CD14-positive monocyte (primary cell): ENCODE data around the gene CCDC85C. TPM values are rescaled to one million over a fixed set of nuclear protein-coding genes. Genes with fewer than 3 reads are reported as not detected.

Source experiments
- DNase-seq, 3 donors: peaks; one replicate each; pipeline ENCODE4 v3.0.0-alpha.2; 2011 to 2022
- H2AFZ ChIP-seq: 2 replicates; pipeline ENCODE4 v1.6.0; 2012; ENCODE audit warnings: mild to moderate bottlenecking, low read depth, low read length, inconsistent platforms; ENCODE audit not compliant: insufficient read depth, poor library complexity, severe bottlenecking
- H3K27ac ChIP-seq, 2 donors: 1 replicate in 1 of 2; 2 replicates in 1 of 2; pipeline ENCODE4 v1.5.1; 2012 to 2013; ENCODE audit warnings: low read length in 2 of 2, control low read depth in 1 of 2, inconsistent platforms in 1 of 2, low read depth in 1 of 2, mild to moderate bottlenecking in 1 of 2
- H3K27me3 ChIP-seq, 2 donors: one replicate each; pipeline versions ENCODE4 v1.6.0 to v1.6.1; 2011 to 2013; ENCODE audit warnings: low read length in 2 of 2; ENCODE audit not compliant: control insufficient read depth in 2 of 2, insufficient read depth in 2 of 2
- H3K36me3 ChIP-seq, 2 donors: replicated peaks in 1 of 2; 1 replicate in 1 of 2; 2 replicates in 1 of 2; pipeline versions ENCODE4 v1.5.1 to v1.6.1; 2012 to 2013; ENCODE audit warnings: low read length in 2 of 2, control low read depth in 1 of 2, inconsistent platforms in 1 of 2, mild to moderate bottlenecking in 1 of 2; ENCODE audit not compliant: insufficient read depth in 2 of 2, control insufficient read depth in 1 of 2
- H3K4me1 ChIP-seq, 2 donors: 1 replicate in 1 of 2; 2 replicates in 1 of 2; pipeline versions ENCODE4 v1.5.1 to v1.6.1; 2012 to 2013; ENCODE audit warnings: low read length in 2 of 2, control low read depth in 1 of 2, inconsistent platforms in 1 of 2, mild to moderate bottlenecking in 1 of 2, moderate library complexity in 1 of 2; ENCODE audit not compliant: insufficient read depth in 2 of 2, control insufficient read depth in 1 of 2
- H3K4me2 ChIP-seq: replicated peaks from 2 replicates; pipeline ENCODE3; 2012; ENCODE audit warnings: low read length, moderate library complexity, mild to moderate bottlenecking; ENCODE audit not compliant: poor library complexity, severe bottlenecking; ENCODE audit errors: extremely low read depth
- H3K4me3 ChIP-seq, 3 experiments: fragments of 200-600 bp in 1 of 3; sonication (generic) in 1 of 3; replicated peaks in 1 of 3; 1 replicate in 2 of 3; 2 replicates in 1 of 3; pipeline ENCODE4 v1.5.1; 2011 to 2013; ENCODE audit warnings: low read length in 3 of 3, mild to moderate bottlenecking in 3 of 3, control low read depth in 2 of 3, low read depth in 2 of 3, inconsistent platforms in 1 of 3, moderate library complexity in 1 of 3
- H3K79me2 ChIP-seq: 2 replicates; pipeline ENCODE4 v1.6.0; 2012; ENCODE audit warnings: mild to moderate bottlenecking, control low read depth, inconsistent platforms, low read length, moderate library complexity; ENCODE audit not compliant: insufficient read depth
- H3K9ac ChIP-seq: 2 replicates; pipeline ENCODE4 v1.6.0; 2017; ENCODE audit warnings: low read length, mild to moderate bottlenecking; ENCODE audit not compliant: insufficient read depth, poor library complexity, severe bottlenecking
- H3K9me3 ChIP-seq, 2 donors: replicated peaks in 1 of 2; 1 replicate in 1 of 2; 2 replicates in 1 of 2; pipeline versions ENCODE4 v1.5.1 to v1.6.1; 2012 to 2013; ENCODE audit warnings: low read length in 2 of 2, control low read depth in 1 of 2; ENCODE audit not compliant: control insufficient read depth in 1 of 2, insufficient read depth in 1 of 2
- H4K20me1 ChIP-seq: 2 replicates; pipeline ENCODE4 v1.6.0; 2012; ENCODE audit warnings: mild to moderate bottlenecking, low read length, control low read depth, moderate library complexity; ENCODE audit not compliant: insufficient read depth
- H3K27ac Mint-ChIP-seq, 7 donors: one replicate each; pipeline ENCODE4 v1.8.0; 2020; ENCODE audit warnings: mild to moderate bottlenecking in 7 of 7, mixed read lengths in 7 of 7, moderate library complexity in 6 of 7, inconsistent platforms in 2 of 7
- H3K27me3 Mint-ChIP-seq, 3 donors: one replicate each; pipeline ENCODE4 v1.8.0; 2021 to 2022; ENCODE audit warnings: low read depth in 3 of 3, mild to moderate bottlenecking in 3 of 3, mixed read lengths in 3 of 3, moderate library complexity in 3 of 3, inconsistent platforms in 1 of 3
- H3K36me3 Mint-ChIP-seq, 2 donors: one replicate each; pipeline ENCODE4 v1.8.0; 2020; ENCODE audit warnings: mixed read lengths in 2 of 2, inconsistent platforms in 1 of 2, mild to moderate bottlenecking in 1 of 2
- H3K4me1 Mint-ChIP-seq: one replicate; pipeline ENCODE4 v1.8.0; 2020; ENCODE audit warnings: mild to moderate bottlenecking, mixed read lengths
- H3K4me3 Mint-ChIP-seq, 2 donors: one replicate each; pipeline ENCODE4 v1.8.0; 2020; ENCODE audit warnings: mild to moderate bottlenecking in 2 of 2, mixed read lengths in 2 of 2, moderate library complexity in 1 of 2
- H3K9me3 Mint-ChIP-seq, 7 donors: one replicate each; pipeline ENCODE4 v1.8.0; 2020 to 2022; ENCODE audit warnings: mixed read lengths in 7 of 7, mild to moderate bottlenecking in 6 of 7, moderate library complexity in 6 of 7, inconsistent platforms in 2 of 7
- WGBS: methylation state at CpG from one replicate; pipeline ENCODE4 v1.1.5; 2013; ENCODE audit warnings: missing lambda C conversion rate; ENCODE audit not compliant: insufficient coverage; 5-methylcytosine and 5-hydroxymethylcytosine counted together
- intact Hi-C, 2 donors: fragments of 100-400 bp; cut with micrococcal nuclease; formaldehyde crosslinking; loops; one replicate each; pipeline versions ENCODE4 v1.15.0 to v1.15.1; 2023
- polyA plus RNA-seq, 3 donors: library from polyadenylated mRNA; depleted of rRNA in 1 of 3; unstranded in 2 of 3; stranded (reverse) in 1 of 3; fragments of 300-500 nt in 2 of 3; fragments of >200 nt in 1 of 3; fragmentation: Illumina TruSeq in 2 of 3; gene quantifications; 1 replicate in 2 of 3; 2 replicates in 1 of 3; pipeline ENCODE4 v1.2.3, GENCODE V29; 2012 to 2021
- TF ChIP-seq, protein P1 (sequence below): fragments of 200-600 bp; IDR thresholded peaks from one replicate; pipeline ENCODE4 v1.8.0; 2022; ENCODE audit warnings: antibody characterized with exemption, mild to moderate bottlenecking

The CCDC85C gene
- polyA plus RNA-seq, 3 donors = under 0.01 to 0.03 TPM; not detected in 1

DNA sequence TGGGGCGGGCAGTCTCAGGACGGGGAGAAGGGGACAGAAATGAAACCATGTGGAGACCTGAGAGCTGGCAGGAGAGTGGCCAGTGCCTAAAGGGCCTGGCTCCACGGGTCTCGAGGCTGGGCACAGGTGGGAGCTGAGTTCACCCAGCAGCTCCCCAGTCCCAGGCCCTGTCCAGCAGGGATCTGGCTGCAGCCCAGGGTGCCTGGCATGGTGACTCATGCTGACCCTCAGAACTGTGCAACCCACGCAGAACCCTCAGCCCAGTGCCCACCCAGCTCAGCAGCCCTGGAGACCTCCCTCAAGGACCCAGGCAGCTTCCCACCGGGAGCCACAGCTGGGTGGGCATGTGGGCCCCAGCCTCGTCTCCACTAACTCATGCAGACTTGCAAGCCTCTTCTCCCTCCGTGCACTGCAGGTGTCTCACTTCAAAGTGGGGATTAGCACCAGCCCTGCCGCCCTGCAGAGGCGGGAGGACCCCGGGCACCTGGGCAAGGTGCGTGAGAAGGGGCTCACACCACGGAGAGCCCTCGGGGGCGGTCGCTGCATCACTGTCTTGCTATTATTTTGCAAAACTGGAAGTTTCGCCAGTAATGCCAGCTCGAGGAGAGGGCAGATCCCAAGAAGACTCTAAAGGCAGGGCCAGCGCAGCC is 76.5 kb downstream of the CCDC85C start:
- no peak overlapping the region for H3K4me3 Mint-ChIP-seq
- TF ChIP-seq, protein P1, sequence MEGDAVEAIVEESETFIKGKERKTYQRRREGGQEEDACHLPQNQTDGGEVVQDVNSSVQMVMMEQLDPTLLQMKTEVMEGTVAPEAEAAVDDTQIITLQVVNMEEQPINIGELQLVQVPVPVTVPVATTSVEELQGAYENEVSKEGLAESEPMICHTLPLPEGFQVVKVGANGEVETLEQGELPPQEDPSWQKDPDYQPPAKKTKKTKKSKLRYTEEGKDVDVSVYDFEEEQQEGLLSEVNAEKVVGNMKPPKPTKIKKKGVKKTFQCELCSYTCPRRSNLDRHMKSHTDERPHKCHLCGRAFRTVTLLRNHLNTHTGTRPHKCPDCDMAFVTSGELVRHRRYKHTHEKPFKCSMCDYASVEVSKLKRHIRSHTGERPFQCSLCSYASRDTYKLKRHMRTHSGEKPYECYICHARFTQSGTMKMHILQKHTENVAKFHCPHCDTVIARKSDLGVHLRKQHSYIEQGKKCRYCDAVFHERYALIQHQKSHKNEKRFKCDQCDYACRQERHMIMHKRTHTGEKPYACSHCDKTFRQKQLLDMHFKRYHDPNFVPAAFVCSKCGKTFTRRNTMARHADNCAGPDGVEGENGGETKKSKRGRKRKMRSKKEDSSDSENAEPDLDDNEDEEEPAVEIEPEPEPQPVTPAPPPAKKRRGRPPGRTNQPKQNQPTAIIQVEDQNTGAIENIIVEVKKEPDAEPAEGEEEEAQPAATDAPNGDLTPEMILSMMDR = no peak
- Histone ChIP-seq H3K4me2 (no peak overlapping the region), H2AFZ (no peak overlapping the region), H3K4me1 (no peaks in the 10 kb centered on the region), H4K20me1 (no peaks in the 10 kb centered on the region), H3K9ac (no peak overlapping the region), H3K79me2 (no peaks in the 10 kb centered on the region), H3K27me3 (no peaks in the 10 kb centered on the region), H3K9me3 (no peaks in the 10 kb centered on the region), H3K36me3 (no peaks in the 10 kb centered on the region), H3K4me3 (no peak overlapping the region), H3K27ac (no peak overlapping the region)
- H3K9me3 Mint-ChIP-seq = no peaks in the 10 kb centered on the region
- no peak overlapping the region for H3K27ac Mint-ChIP-seq
- H3K4me1 Mint-ChIP-seq = peaks cover under 1% of the 10 kb centered on the region
- 84% methylated on average over 18 of the region's 19 CpGs for WGBS
- no peak for DNase-seq
- intact Hi-C loops = no loop called here
- peaks cover 0 to 5% (median 1%) of the 10 kb centered on the region in 3 donors for H3K27me3 Mint-ChIP-seq
- no peaks in the 10 kb centered on the region for H3K36me3 Mint-ChIP-seq

DNA sequence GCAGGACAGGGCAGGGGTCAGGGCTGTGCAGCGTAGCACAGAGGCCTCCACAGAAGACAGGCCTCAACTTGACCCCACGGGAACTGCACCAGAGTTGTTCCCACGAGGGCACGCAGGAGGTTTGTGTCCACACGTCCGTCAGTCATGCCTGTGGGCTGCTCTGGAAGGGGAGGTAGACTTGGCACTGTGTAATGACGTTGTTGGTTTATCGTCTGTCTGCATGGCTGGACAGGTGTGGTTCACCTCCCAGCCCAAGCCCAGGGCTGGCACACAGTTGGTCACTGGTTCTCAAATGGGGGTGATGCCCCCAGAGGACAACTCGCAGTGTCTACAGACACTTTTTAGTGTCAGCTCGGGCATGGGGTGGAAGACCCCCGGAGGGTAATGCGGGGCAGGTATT is 77.0 kb downstream of the CCDC85C start:
- Mint-ChIP-seq H3K4me1 (no peaks in the 10 kb centered on the region), H3K27ac (no peak overlapping the region), H3K36me3 (no peaks in the 10 kb centered on the region), H3K9me3 (no peaks in the 10 kb centered on the region), H3K4me3 (no peak overlapping the region), H3K27me3 (peaks cover 0 to 5% (median 1%) of the 10 kb centered on the region in 3 donors)
- H4K20me1 ChIP-seq = no peaks in the 10 kb centered on the region
- DNase-seq = no peak
- no peaks in the 10 kb centered on the region for H3K9me3 ChIP-seq
- H3K79me2 ChIP-seq = no peaks in the 10 kb centered on the region
- no peak overlapping the region for H3K4me3 ChIP-seq
- H2AFZ ChIP-seq = no peak overlapping the region
- H3K27me3 ChIP-seq = no peaks in the 10 kb centered on the region
- 96% methylated on average over 12 of the region's 12 CpGs for WGBS
- intact Hi-C loops = no loop called here
- H3K36me3 ChIP-seq = no peaks in the 10 kb centered on the region
- no peaks in the 10 kb centered on the region for H3K4me1 ChIP-seq
- no peak overlapping the region for H3K4me2 ChIP-seq
- TF ChIP-seq, protein P1 = no peak
- H3K9ac ChIP-seq = no peak overlapping the region
- H3K27ac ChIP-seq = no peak overlapping the region
